ENCODE measurements around the gene POPDC2. TPM values are rescaled to one million over a fixed set of nuclear protein-coding genes. Genes with fewer than 3 reads are reported as not detected.

POPDC2 gene
- total RNA-seq, 1 experiment from 2014 or later: 0.37 TPM

DNA sequence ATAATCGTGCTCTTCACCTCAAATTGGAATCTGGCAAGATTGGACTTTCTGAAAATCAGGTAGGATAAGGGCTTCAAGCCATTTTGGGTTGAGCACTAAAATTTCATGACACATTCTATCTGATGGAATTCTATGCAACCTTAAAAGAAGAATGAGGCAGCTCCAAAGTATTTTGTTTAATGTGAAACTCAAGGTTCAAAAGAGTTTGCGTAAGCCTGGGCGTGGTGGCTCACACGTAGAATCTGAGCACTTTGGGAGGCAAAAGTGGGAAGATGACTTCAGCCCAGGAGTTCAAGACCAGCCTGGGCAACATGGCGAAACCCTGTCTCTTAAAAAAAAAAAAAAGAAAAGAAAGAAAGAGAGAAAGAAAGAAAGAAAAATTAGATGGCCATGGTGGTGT, 66.3 kb downstream of the POPDC2 start:
- Histone ChIP-seq H3K4me1 (ENCODE audit: insufficient read depth, low read length) (no peaks in the 10 kb centered on the region; the same call in 1 of the 2 replicates), H3K27me3 (ENCODE audit: insufficient read depth, low read length) (no peaks in the 10 kb centered on the region), H3K18ac (ENCODE audit: insufficient read length, low read depth, low read length) (no peak overlapping the region), H3K56ac (ENCODE audit: insufficient read length, low read depth, low read length) (no peak overlapping the region), H3K14ac (ENCODE audit: insufficient read depth, low read length) (no peak overlapping the region), H2BK120ac (ENCODE audit: low read depth, low read length, poor library complexity, severe bottlenecking) (no peak overlapping the region), H2AFZ (ENCODE audit: low read length) (no peak overlapping the region), H3K4me2 (ENCODE audit: insufficient read depth, insufficient read length, low read length) (no peak overlapping the region), H3K79me2 (ENCODE audit: insufficient read depth, low read length) (no peaks in the 10 kb centered on the region), H3T11ph (ENCODE audit: low read length) (no peak overlapping the region), H4K5ac (ENCODE audit: insufficient read length, low read depth, low read length) (no peak overlapping the region), H2BK20ac (ENCODE audit: low read depth, low read length, poor library complexity, severe bottlenecking) (no peak overlapping the region), H4K8ac (replicated peaks; ENCODE audit: insufficient read length, low read depth, low read length) (no peak overlapping the region), H3K23ac (ENCODE audit: insufficient read length, low read depth, low read length) (no peak overlapping the region), H3K9ac (ENCODE audit: extremely low read depth, insufficient read length, low read length) (no peak overlapping the region), H3K4ac (ENCODE audit: low read depth, low read length) (no peak overlapping the region), H3K23me2 (ENCODE audit: insufficient read length, low read depth, low read length, poor library complexity, severe bottlenecking) (no peaks in the 10 kb centered on the region), H3K9me3 (ENCODE audit: control insufficient read depth, low read depth, low read length) (no peaks in the 10 kb centered on the region), H2AK5ac (ENCODE audit: insufficient read length, low read length) (no peak overlapping the region), H2BK5ac (ENCODE audit: insufficient read length, low read length) (no peak overlapping the region), H2BK15ac (ENCODE audit: low read depth, low read length) (no peak overlapping the region), H3K79me1 (ENCODE audit: insufficient read depth, low read depth, low read length, poor library complexity, severe bottlenecking) (no peaks in the 10 kb centered on the region), H3K27ac (ENCODE audit: insufficient read length, low read depth, low read length) (no peak overlapping the region), H2BK12ac (ENCODE audit: insufficient read length, low read depth, low read length) (no peak overlapping the region), H4K91ac (ENCODE audit: insufficient read length, low read depth, low read length) (no peak overlapping the region), H4K20me1 (ENCODE audit: control insufficient read depth, insufficient read depth, insufficient read length) (no peaks in the 10 kb centered on the region)
- Mint-ChIP-seq H3K36me3 (ENCODE audit: insufficient read depth in 1 of 3, low read depth in 3 of 3) (peaks cover 0 to 5% (median 2%) of the 10 kb centered on the region in 3 experiments; a peak in 5 of 7 replicates), H3K27ac (no peak overlapping the region), H3K27me3 (ENCODE audit: low read depth) (peaks cover 5% of the 10 kb centered on the region), H3K4me1 (peaks cover 13 to 18% of the 10 kb centered on the region in 2 experiments), H3K4me3 (no peak overlapping the region), H3K9me3 (peaks cover 6 to 13% of the 10 kb centered on the region in 2 experiments; a peak in 4 of 5 replicates)
- no peak for DNase-seq
- WGBS (ENCODE audit: extremely low coverage, insufficient read length, low lambda C conversion rate): no CpG with 5 or more reads among the region's 5 CpGs
- TF ChIP-seq, protein P1, sequence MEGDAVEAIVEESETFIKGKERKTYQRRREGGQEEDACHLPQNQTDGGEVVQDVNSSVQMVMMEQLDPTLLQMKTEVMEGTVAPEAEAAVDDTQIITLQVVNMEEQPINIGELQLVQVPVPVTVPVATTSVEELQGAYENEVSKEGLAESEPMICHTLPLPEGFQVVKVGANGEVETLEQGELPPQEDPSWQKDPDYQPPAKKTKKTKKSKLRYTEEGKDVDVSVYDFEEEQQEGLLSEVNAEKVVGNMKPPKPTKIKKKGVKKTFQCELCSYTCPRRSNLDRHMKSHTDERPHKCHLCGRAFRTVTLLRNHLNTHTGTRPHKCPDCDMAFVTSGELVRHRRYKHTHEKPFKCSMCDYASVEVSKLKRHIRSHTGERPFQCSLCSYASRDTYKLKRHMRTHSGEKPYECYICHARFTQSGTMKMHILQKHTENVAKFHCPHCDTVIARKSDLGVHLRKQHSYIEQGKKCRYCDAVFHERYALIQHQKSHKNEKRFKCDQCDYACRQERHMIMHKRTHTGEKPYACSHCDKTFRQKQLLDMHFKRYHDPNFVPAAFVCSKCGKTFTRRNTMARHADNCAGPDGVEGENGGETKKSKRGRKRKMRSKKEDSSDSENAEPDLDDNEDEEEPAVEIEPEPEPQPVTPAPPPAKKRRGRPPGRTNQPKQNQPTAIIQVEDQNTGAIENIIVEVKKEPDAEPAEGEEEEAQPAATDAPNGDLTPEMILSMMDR (conservative IDR thresholded peaks at IDR 0.05): no peak
